Psoas muscle (tissue), 8 donors: ENCODE data around the gene DNAI4. TPM values are rescaled to one million over a fixed set of nuclear protein-coding genes. Genes with fewer than 3 reads are reported as not detected.
"Not testable (repeated sequence)": the region's sequence is repeated elsewhere in the genome, so short reads cannot be mapped to it uniquely, and the experiment has no call there.

ENCODE experiments used
- ATAC-seq, 4 donors: fragments of 200-7000 bp; cut with Tn5 transposase; one replicate each; pipeline ENCODE4 v1.9.1; 2020; ENCODE audit warnings: moderate library complexity in 3 of 4, mild to moderate bottlenecking in 2 of 4
- DNase-seq, 2 donors: peaks; one replicate each; pipeline ENCODE4 v3.0.0-alpha.2; 2020
- H3K27ac ChIP-seq: fragments of 200-600 bp; one replicate; pipeline ENCODE4 v1.8.0; 2022
- H3K27me3 ChIP-seq, 3 donors: fragments of 200-600 bp in 1 of 3; one replicate each; pipeline versions ENCODE4 v1.6.1 to v1.8.0; 2013 to 2022; ENCODE audit warnings: low read length in 2 of 3, mild to moderate bottlenecking in 2 of 3, moderate library complexity in 1 of 3; ENCODE audit not compliant: insufficient read depth in 3 of 3
- H3K36me3 ChIP-seq, 2 donors: fragments of 200-600 bp in 1 of 2; one replicate each; pipeline versions ENCODE4 v1.6.1 to v1.8.0; 2013 to 2022; ENCODE audit warnings: low read depth in 1 of 2, mild to moderate bottlenecking in 1 of 2, moderate library complexity in 1 of 2; ENCODE audit not compliant: insufficient read depth in 1 of 2
- H3K4me1 ChIP-seq: fragments of 200-600 bp; one replicate; pipeline ENCODE4 v1.8.0; 2022
- H3K4me3 ChIP-seq: fragments of 200-600 bp; one replicate; pipeline ENCODE4 v1.8.0; 2022; ENCODE audit warnings: mild to moderate bottlenecking
- H3K9me3 ChIP-seq: fragments of 200-600 bp; one replicate; pipeline ENCODE4 v1.8.0; 2022
- whole genome bisulfite sequencing, 3 donors: extraction: QIAGEN DNeasy Blood & Tissue Kit; methylation state at CpG; one replicate each; pipeline versions ENCODE4 v1.1.6 to v1.1.7; 2013; 5-methylcytosine and 5-hydroxymethylcytosine counted together
- intact Hi-C, 2 donors: fragments of 100-400 bp; cut with DNase I; formaldehyde crosslinking; loops; one replicate each; pipeline versions ENCODE4 v1.11.0 to v1.14.2; 2022
- polyA plus RNA-seq, 3 donors: library from polyadenylated mRNA; stranded (reverse); fragments of 200-250 nt; gene quantifications; one replicate each; pipeline ENCODE4 v1.2.3, GENCODE V29; 2013
- total RNA-seq, 4 donors: library from RNA; stranded (reverse); fragmentation: NEBNext Ultra II Directional in 2 of 4; extraction: Animal tissue kit (Norgen Biotek cat#: 25700) in 2 of 4; gene quantifications; one replicate each; pipeline versions ENCODE4 v1.2.1 to v1.2.4, GENCODE V29; 2021 to 2023
- TF ChIP-seq, protein P1 (sequence below): fragments of 200-600 bp; IDR thresholded peaks from one replicate; pipeline ENCODE4 v1.8.0; 2022; ENCODE audit warnings: antibody characterized with exemption
- donor health status: healthy with polysubstance abuse.
- donor health status: DM: no; HTN: no; CAD: no; lungs with moderate emphysema.
- donor health status: Bipolar disorder and iron deficiency.
- donor health status: healthy.
- donor health status: DM: yes; HTN: yes; CAD: no.
- donor health status: DM: no; HTN: no; CAD: no.
- donor health status: DM: no; HTN: no; CAD: no.
- donor health status: DM: yes; HTN: yes; CAD: no.

DNAI4 gene
- total and polyA plus RNA-seq, 7 donors = 0.18 to 6.5 (median 4.5) TPM

- H3K4me1 ChIP-seq = no peaks in the 10 kb centered on the region
- no peaks in the 10 kb centered on the region for H3K9me3 ChIP-seq
- no peak for ATAC-seq
- intact Hi-C loops = no loop called here
- TF ChIP-seq, protein P1, sequence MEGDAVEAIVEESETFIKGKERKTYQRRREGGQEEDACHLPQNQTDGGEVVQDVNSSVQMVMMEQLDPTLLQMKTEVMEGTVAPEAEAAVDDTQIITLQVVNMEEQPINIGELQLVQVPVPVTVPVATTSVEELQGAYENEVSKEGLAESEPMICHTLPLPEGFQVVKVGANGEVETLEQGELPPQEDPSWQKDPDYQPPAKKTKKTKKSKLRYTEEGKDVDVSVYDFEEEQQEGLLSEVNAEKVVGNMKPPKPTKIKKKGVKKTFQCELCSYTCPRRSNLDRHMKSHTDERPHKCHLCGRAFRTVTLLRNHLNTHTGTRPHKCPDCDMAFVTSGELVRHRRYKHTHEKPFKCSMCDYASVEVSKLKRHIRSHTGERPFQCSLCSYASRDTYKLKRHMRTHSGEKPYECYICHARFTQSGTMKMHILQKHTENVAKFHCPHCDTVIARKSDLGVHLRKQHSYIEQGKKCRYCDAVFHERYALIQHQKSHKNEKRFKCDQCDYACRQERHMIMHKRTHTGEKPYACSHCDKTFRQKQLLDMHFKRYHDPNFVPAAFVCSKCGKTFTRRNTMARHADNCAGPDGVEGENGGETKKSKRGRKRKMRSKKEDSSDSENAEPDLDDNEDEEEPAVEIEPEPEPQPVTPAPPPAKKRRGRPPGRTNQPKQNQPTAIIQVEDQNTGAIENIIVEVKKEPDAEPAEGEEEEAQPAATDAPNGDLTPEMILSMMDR = no peak
- no peak overlapping the region for H3K4me3 ChIP-seq
- WGBS, 3 donors = 83 to 89% (median 87%) methylated on average over 4 of the region's 4 CpGs
- no peaks in the 10 kb centered on the region for H3K27me3 ChIP-seq
- H3K36me3 ChIP-seq = no peaks in the 10 kb centered on the region
- H3K27ac ChIP-seq = no peak overlapping the region
- DNase-seq = no peak
These were observed 137.0 kb downstream of the DNAI4 start for GRCh38 chr1:66787641-66788040.

- 100% methylated on average over 1 of the region's 2 CpGs; no CpG with 5 or more reads in 2 of the 3 donors for WGBS, 3 donors
These were observed 138.9 kb downstream of the DNAI4 start for GRCh38 chr1:66785800-66786199.

DNA sequence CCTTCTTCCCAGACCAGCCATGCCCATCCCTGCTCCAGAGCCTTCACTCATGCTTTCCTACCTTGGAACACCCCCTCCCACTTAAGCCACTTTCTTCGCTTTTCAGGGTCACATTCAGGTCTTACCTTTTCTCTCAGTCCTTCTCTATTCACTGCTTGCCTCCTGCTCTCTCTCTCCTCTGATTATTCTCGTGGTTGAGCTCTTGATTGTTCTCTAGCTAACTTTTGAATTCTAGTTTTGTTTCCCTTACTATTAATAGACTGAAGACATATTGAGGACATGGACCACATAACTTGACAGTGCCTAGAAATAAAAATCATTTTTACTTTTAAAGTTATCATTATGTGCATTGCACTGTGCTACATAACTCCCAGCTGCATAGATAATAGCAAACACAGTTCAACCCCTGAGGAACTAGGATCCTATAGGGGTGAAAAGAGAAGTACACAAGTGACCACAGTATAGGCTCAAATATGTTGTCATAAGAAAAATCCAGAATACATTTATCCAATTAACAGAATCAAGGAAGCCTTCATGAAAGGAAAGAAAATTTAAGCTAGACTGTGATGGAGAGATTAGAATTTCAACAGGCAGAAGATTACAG, 145.1 kb downstream of the DNAI4 start:
- no peak overlapping the region for H3K4me3 ChIP-seq
- 70 to 76% (median 74%) methylated on average over 2 of the region's 2 CpGs for WGBS, 3 donors
- no peaks in the 10 kb centered on the region for H3K27me3 ChIP-seq
- no peaks in the 10 kb centered on the region for H3K36me3 ChIP-seq
- TF ChIP-seq, protein P1 = no peak
- no peaks in the 10 kb centered on the region for H3K4me1 ChIP-seq
- intact Hi-C loops = loop anchor here (5.0 to 10.0 kb wide), 2 partner anchors 48 to 735 kb away; no protein-coding TSS in a partner anchor
- H3K9me3 ChIP-seq = no peaks in the 10 kb centered on the region
- H3K27ac ChIP-seq = no peak overlapping the region
- no peak for ATAC-seq
- no peak for DNase-seq

More at GRCh38 chr1:66785800-66786199, 138.9 kb downstream of the DNAI4 start:
- H3K4me3 ChIP-seq, H3K27me3 ChIP-seq, intact Hi-C loops, DNase-seq, ATAC-seq, H3K9me3 ChIP-seq, H3K4me1 ChIP-seq, H3K27ac ChIP-seq, H3K36me3 ChIP-seq: not testable (repeated sequence)

GRCh38 chr1:66778969-66779368, 145.7 kb downstream of the DNAI4 start:
- intact Hi-C loops = loop anchor here (5.0 to 10.0 kb wide), 2 partner anchors 48 to 736 kb away; no protein-coding TSS in a partner anchor
- Histone ChIP-seq H3K4me3 (peak overlapping the region; percentile 13), H3K36me3 (no peaks in the 10 kb centered on the region), H3K27me3 (no peaks in the 10 kb centered on the region), H3K9me3 (no peaks in the 10 kb centered on the region), H3K4me1 (no peaks in the 10 kb centered on the region), H3K27ac (no peak overlapping the region)
- DNase-seq (no peak), ATAC-seq (no peak)
- WGBS, 3 donors = 68 to 83% (median 73%) methylated on average over 4 of the region's 4 CpGs
- TF ChIP-seq, protein P1 = no peak

DNA sequence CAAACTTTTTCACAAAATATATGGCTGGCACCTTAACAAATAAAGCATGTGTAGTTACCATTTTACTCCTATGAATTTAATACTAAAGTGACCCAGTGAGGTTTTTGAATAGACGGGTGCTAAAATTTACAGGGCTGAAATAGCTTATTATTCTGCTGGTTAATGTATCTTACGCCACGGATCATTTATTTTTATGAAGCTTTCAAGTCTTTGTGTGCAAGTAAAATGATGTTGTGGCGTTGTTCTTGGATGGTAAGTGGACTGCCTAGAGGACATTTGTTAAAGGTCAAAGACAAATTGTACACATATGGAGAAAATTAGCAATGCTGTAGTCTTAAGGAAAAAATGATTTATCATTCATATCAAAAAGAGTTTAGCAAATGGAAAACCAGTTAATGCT, 146.4 kb downstream of the DNAI4 start:
- intact Hi-C loops = loop anchor here (5.0 to 10.0 kb wide), 2 partner anchors 49 to 737 kb away; no protein-coding TSS in a partner anchor
- WGBS, 3 donors = 40 to 41% (median 41%) methylated on average over 4 of the region's 4 CpGs

More for the DNA sequence above, 146.4 kb downstream of the DNAI4 start:
- Histone ChIP-seq H3K27me3 (no peaks in the 10 kb centered on the region), H3K27ac (no peak overlapping the region), H3K4me3 (no peak overlapping the region), H3K36me3 (no peaks in the 10 kb centered on the region), H3K4me1 (no peaks in the 10 kb centered on the region), H3K9me3 (no peaks in the 10 kb centered on the region)
- TF ChIP-seq, protein P1 = no peak
- no peak for ATAC-seq
- DNase-seq = no peak
